Measurements from ENCODE around the gene MCUB. TPM values are rescaled to one million over a fixed set of nuclear protein-coding genes. Genes with fewer than 3 reads are reported as not detected.
"Not testable (repeated sequence)": the region's sequence is repeated elsewhere in the genome, so short reads cannot be mapped to it uniquely, and the experiment has no call there.

MCUB gene, protein sequence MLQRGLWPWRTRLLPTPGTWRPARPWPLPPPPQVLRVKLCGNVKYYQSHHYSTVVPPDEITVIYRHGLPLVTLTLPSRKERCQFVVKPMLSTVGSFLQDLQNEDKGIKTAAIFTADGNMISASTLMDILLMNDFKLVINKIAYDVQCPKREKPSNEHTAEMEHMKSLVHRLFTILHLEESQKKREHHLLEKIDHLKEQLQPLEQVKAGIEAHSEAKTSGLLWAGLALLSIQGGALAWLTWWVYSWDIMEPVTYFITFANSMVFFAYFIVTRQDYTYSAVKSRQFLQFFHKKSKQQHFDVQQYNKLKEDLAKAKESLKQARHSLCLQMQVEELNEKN
- total RNA-seq = 10 to 100 TPM; 52.2 to 74.7 (median 62.0) TPM

DNA sequence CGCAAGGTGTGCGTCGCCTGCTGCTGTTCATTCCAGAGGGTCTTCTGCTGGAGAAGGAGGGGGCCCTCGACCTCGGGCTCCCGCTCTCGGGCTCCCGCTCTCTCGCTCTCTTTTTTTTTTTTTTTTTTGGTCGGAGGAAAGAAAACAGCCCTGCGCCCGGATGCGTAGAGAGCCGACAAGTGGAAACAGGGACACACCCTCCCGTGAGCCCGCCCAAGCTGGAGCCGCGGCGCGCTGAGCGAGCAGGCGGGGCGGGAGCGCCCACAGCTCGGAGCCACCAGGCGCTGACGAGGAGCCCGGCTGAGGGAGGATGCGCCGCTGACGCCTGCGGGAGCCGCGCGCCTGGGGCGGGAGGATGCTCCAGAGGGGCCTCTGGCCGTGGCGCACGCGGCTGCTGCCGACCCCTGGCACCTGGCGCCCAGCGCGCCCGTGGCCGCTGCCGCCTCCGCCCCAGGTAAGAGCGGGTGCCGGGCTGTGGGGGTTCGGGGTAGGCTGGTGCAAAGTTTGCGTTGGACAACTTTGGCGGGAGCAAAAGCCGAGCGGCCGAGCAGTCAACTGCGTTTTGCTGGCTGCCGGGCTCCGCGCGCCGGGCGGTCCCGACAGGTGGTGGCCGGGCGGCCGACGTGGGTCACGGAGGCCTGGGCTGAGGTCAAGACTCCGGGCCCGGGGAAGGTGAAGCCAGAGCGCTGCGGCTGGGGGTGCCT is at the start of gene MCUB:
Gene MCUB (plus strand): TSS at position 264 of the 704 bp plus-strand sequence. CDS start 92 bp downstream, at position 356.
- ATAC-seq = peak; percentile 90 to 92
- H3K27me3 Mint-ChIP-seq (ENCODE audit: low read depth) = no peaks in the 10 kb centered on the region
- H3K4me1 Mint-ChIP-seq (ENCODE audit: low read depth) = peaks cover 57% of the 10 kb centered on the region

DNA sequence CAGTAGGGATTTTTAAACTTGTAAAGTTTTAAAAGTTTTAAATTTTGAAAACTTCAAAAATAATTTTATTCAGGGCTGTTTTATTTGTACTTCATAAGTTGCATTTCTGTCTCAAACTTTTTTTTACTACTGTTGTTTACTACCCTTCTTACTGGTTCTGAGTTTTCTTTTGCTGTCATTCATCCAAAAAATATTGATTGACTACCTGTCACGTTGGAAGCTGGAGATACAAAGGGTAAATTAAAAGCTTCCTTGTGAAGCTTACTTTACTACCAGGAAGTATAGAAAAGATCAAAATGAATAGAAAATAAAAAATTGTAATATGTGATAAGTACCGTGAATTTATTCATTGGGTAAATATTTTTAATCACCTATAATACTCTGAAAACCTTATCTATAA is 49.4 kb upstream of the MCUB start:
- Mint-ChIP-seq H3K4me3 (no peak overlapping the region), H3K27me3 (ENCODE audit: low read depth) (no peaks in the 10 kb centered on the region), H3K36me3 (ENCODE audit: insufficient read depth) (peaks cover 41% of the 10 kb centered on the region), H3K4me1 (ENCODE audit: low read depth) (no peaks in the 10 kb centered on the region), H3K9me3 (no peaks in the 10 kb centered on the region)
- ATAC-seq = no peak
- no peak for DNase-seq

More for the DNA sequence above, at the start of gene MCUB:
- peak within 1 kb of the TSS; percentile 85 for H3K4me3 Mint-ChIP-seq
- H3K9me3 Mint-ChIP-seq = no peaks in the 10 kb centered on the region
- H3K36me3 Mint-ChIP-seq (ENCODE audit: insufficient read depth) = peaks cover 12% of the 10 kb centered on the region
- peak; percentile 87 for DNase-seq

DNA sequence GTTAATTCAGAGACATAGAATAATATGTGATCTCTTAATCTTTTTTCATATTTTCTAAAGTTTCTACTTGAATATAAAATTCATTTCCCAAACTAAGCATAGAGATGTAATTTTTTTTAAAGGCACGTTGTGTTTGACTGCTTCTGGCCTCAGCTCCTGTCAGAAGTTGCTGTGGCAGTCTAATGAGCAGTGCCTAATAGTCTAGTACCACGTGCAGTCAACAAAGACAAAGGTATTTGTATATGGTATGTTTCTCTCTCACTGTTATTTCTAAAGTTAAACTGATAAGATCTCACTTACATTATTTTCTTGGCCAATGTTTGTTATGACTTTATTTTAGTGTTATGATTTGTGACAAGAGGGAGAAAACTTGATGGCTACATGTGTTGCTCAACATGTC is 48.6 kb upstream of the MCUB start:
- Mint-ChIP-seq H3K4me1 (ENCODE audit: low read depth) (no peaks in the 10 kb centered on the region), H3K36me3 (ENCODE audit: insufficient read depth) (peaks cover 38% of the 10 kb centered on the region), H3K9me3 (no peaks in the 10 kb centered on the region), H3K27me3 (ENCODE audit: low read depth) (no peaks in the 10 kb centered on the region), H3K4me3 (no peak overlapping the region)
- no peak for DNase-seq
- no peak for ATAC-seq

DNA sequence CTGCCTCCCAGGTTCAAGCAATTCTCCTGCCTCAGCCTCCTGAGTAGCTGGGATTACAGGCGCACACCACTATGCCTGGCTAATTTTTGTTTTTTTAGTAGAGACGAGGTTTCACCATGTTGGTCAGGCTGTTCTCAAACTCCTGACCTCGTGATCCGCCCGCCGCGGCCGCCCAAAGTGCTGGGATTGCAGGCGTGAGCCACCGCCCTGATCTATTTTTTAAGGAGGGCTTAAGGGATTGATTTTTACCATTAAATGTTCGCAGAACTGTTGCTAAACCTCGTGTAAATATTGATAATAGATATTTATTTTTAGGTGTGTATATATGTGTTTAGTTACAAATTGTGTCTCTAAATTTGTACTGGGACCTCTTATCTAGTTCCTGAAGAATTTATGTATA is 46.7 kb upstream of the MCUB start:
- not testable (repeated sequence) for H3K4me3 Mint-ChIP-seq; H3K4me1 Mint-ChIP-seq (ENCODE audit: low read depth); H3K9me3 Mint-ChIP-seq; DNase-seq; ATAC-seq; H3K27me3 Mint-ChIP-seq (ENCODE audit: low read depth)
- H3K36me3 Mint-ChIP-seq (ENCODE audit: insufficient read depth) = peaks cover 46% of the 10 kb centered on the region

DNA sequence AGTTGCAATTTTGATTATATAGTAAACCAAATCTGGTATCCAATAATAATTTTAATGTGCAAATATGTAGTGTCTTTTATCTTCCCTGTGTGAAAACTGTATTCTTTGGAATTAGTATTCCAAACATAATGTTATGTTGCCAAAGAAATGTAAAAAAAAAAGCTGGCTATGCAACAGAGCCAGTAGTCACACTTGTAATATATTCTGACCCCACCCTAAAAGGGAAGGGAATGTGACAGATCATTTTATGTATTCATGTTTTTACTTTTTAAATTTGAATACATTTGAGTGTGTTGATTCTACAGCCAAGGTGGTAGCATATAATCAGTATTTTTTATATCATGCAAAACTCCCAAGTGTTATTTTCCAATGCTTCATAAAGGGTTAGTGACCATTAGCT is 27.9 kb upstream of the MCUB start:
- no peak for ATAC-seq
- no peak for DNase-seq
- no peaks in the 10 kb centered on the region for H3K27me3 Mint-ChIP-seq (ENCODE audit: low read depth)
- no peaks in the 10 kb centered on the region for H3K9me3 Mint-ChIP-seq
- H3K4me1 Mint-ChIP-seq (ENCODE audit: low read depth) = no peaks in the 10 kb centered on the region
- H3K36me3 Mint-ChIP-seq (ENCODE audit: insufficient read depth) = peaks cover 41% of the 10 kb centered on the region
- no peak overlapping the region for H3K4me3 Mint-ChIP-seq

DNA sequence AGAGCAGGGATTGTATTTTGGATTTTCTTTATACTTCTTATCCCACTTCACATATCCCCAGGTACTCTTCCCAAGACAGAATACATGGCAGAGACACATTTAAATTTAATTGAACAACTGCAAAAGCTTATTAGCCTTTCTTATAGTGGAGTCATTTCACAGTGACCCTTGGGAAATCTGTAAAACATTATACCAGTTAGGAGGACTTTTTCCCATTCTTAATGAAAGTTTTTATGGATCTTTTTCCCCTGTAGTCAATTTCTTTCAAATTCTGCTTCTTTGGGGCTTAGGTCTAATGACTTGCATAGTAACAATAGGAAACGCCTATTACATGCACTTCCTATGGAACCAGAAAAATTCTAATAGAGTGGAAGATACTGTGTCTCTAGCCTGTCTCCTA is 14.6 kb upstream of the MCUB start:
- no peak for ATAC-seq
- Mint-ChIP-seq H3K36me3 (ENCODE audit: insufficient read depth) (peaks cover 21% of the 10 kb centered on the region), H3K9me3 (no peaks in the 10 kb centered on the region), H3K4me3 (no peak overlapping the region), H3K27me3 (ENCODE audit: low read depth) (no peaks in the 10 kb centered on the region), H3K4me1 (ENCODE audit: low read depth) (peaks cover 18% of the 10 kb centered on the region)
- no peak for DNase-seq

DNA sequence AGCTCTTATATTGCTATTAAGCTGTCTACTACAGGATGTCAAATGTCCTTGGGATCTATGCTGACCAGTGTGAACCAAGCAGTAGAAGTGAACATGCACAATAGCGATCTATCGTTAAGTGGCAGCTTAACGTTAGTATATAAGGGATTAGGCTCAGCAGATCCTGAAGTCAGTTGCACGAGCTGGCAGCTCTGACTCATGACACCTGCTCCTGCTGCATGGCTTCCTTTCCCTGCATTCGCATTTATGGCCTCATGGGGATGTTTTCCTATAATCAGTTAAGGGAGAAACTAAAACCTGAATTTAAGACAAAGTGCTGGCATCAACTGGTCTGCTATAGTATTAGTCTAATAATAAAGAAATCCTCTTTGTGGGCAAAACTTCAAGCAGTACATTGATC is 12.7 kb upstream of the MCUB start:
- Mint-ChIP-seq H3K4me1 (ENCODE audit: low read depth) (peaks cover 18% of the 10 kb centered on the region), H3K27me3 (ENCODE audit: low read depth) (no peaks in the 10 kb centered on the region), H3K9me3 (no peaks in the 10 kb centered on the region), H3K4me3 (no peak overlapping the region), H3K36me3 (ENCODE audit: insufficient read depth) (peaks cover 21% of the 10 kb centered on the region)
- ATAC-seq (no peak), DNase-seq (no peak)

DNA sequence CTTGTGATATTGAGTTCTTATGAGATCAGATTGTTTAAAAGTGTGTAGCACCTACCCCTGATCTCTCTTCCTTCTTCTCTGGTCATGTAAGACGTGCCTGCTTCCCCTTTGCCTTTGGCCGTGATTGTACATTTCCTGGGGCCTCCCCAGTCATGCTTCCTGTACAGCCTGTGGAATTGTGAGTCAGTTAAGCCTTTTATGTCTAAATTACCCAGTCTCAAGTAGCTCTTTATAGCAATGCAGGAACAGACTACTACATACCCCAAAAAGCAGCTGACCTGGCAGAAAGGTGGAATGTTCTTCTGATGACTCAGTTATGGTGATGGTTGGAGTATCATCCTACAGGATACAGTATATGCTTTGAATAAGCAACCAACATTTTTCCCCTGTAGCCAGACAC is 11.4 kb upstream of the MCUB start:
- Mint-ChIP-seq H3K9me3 (no peaks in the 10 kb centered on the region), H3K4me3 (no peak overlapping the region), H3K27me3 (ENCODE audit: low read depth) (no peaks in the 10 kb centered on the region), H3K4me1 (ENCODE audit: low read depth) (peaks cover 18% of the 10 kb centered on the region), H3K36me3 (ENCODE audit: insufficient read depth) (peaks cover 15% of the 10 kb centered on the region)
- DNase-seq (no peak), ATAC-seq (peak; percentile 71 to 75)

DNA sequence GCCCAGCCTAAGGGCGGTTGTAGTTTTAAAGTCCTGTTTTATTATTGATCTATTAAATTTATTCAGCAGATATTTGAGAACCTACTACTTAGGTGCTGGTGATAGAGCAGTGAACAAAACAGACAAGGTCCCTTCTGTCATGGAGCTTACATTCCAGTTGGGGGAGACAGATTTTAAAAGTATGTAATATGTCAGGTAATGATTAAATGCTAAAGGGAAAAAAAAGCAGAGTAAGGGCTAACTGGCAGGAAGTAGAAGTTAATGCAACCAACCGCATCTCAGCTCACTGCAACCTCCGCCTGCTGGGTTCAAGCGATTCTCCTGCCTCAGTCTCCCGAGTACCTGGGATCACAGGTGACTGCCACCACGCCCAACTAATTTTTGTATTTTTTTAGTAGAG is 7.8 kb upstream of the MCUB start:
- DNase-seq (no peak), ATAC-seq (no peak)
- Mint-ChIP-seq H3K4me1 (ENCODE audit: low read depth) (peaks cover 18% of the 10 kb centered on the region), H3K9me3 (no peaks in the 10 kb centered on the region), H3K4me3 (no peak overlapping the region), H3K27me3 (ENCODE audit: low read depth) (no peaks in the 10 kb centered on the region), H3K36me3 (ENCODE audit: insufficient read depth) (peaks cover 18% of the 10 kb centered on the region)

DNA sequence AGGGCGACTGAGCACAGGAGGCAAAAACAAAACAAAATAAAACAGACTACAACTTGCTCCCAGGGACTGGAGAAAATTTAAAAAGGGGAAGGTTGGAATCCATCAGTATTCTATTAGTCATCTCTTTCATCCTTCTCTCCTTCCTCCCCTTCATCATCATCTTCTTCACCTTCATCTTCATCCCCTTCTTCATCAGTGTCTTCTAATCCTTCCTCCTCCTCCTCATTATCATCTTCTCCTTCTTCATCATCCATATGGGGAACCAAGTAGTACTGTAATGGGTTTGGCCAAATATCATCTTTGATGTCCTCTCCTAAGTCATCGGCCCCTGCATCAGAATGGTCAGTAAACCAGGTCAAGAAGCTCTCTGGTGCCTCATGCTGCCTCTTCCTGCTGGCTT is 6.9 kb upstream of the MCUB start:
- Mint-ChIP-seq H3K4me3 (no peak overlapping the region), H3K36me3 (ENCODE audit: insufficient read depth) (peaks cover 15% of the 10 kb centered on the region), H3K27me3 (ENCODE audit: low read depth) (no peaks in the 10 kb centered on the region), H3K4me1 (ENCODE audit: low read depth) (peaks cover 14% of the 10 kb centered on the region), H3K9me3 (no peaks in the 10 kb centered on the region)
- DNase-seq (no peak), ATAC-seq (no peak)

DNA sequence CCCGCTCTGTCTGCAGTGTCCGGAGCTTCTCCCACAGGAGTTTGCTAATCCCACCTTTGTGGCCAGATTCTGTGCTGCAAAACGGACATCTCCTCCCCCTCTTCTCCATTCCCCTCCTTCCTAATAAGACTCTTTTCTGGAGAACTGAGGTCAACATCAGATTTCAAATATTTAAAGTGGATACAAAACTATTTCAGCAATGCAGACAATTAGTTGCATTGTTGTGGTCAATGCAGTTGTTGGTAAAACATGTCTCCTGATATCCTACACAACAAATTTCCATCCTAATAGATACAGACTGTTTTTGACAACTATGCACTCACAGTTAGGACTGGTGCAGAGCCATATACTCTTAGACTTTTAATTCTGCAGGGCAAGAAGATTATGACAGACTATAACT is 5.1 kb upstream of the MCUB start:
- Mint-ChIP-seq H3K9me3 (no peaks in the 10 kb centered on the region), H3K4me3 (no peak overlapping the region), H3K27me3 (ENCODE audit: low read depth) (no peaks in the 10 kb centered on the region), H3K4me1 (ENCODE audit: low read depth) (peaks cover 16% of the 10 kb centered on the region), H3K36me3 (ENCODE audit: insufficient read depth) (peaks cover 9% of the 10 kb centered on the region)
- ATAC-seq = no peak
- DNase-seq = no peak

DNA sequence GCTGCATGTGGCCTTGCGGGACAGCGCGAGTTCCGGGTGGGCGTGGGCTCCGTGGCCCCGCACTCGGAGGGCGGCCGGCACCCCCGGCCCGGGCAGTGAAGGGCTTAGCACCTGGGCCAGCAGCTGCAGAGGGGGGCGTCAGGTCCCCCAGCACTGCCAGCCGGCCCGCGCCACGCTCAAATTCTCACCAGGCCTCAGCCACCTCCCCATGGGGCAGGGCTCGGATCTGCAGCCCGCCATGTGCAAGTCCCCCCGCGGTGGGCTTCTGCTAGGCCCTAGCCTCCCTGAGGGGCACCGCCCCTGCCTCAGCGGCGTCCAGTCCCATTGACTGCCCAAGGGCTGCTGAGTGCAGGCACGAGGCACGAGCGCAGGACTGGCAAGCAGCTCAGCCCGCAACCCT is 2.6 kb upstream of the MCUB start:
- no peak overlapping the region for H3K4me3 Mint-ChIP-seq
- H3K36me3 Mint-ChIP-seq (ENCODE audit: insufficient read depth) = peaks cover 5% of the 10 kb centered on the region
- DNase-seq = no peak
- H3K9me3 Mint-ChIP-seq = no peaks in the 10 kb centered on the region
- H3K27me3 Mint-ChIP-seq (ENCODE audit: low read depth) = no peaks in the 10 kb centered on the region
- H3K4me1 Mint-ChIP-seq (ENCODE audit: low read depth) = peaks cover 32% of the 10 kb centered on the region
- no peak for ATAC-seq

DNA sequence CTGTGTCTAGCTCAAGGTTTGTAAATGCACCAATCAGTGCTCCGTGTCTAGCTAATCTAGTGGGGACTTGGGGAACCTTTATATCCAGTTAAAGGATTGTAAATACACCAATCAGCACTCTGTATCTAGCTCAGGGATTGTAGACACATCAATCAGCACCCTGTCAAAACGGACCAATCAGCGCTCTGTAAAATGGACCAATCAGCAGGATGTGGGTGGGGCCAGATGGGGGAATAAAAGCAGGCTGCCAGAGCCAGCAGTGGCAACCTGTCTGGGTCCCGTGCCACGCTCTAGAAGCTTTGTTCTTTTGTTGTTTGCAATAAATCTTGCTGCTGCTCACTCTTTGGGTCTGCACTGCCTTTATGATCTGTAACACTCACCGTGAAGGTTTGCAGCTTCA is 2.0 kb upstream of the MCUB start:
- not testable (repeated sequence) for DNase-seq; H3K4me3 Mint-ChIP-seq; H3K36me3 Mint-ChIP-seq (ENCODE audit: insufficient read depth); H3K27me3 Mint-ChIP-seq (ENCODE audit: low read depth); H3K9me3 Mint-ChIP-seq; ATAC-seq
- peaks cover 38% of the 10 kb centered on the region for H3K4me1 Mint-ChIP-seq (ENCODE audit: low read depth)

DNA sequence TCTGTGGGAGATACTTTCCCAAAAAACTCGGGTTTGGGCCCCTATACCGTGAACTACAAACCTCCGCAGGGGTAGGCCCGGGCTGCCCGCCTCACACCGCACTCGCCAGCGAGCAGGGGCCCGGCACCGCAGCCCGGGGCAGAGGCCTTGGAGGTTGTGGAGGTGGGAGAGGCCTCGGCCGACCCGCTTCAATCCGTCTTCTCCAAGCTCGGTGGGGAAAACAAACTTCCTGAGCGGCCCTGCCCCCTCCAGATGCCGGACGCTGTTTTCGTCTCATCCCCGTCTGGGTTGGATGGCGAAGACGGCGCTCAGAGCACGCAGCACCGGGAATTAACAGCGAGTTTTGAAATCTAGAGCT is 442 bp upstream of the MCUB start:
- Mint-ChIP-seq H3K27me3 (ENCODE audit: low read depth) (no peaks in the 10 kb centered on the region), H3K36me3 (ENCODE audit: insufficient read depth) (peaks cover 9% of the 10 kb centered on the region), H3K4me1 (ENCODE audit: low read depth) (peaks cover 52% of the 10 kb centered on the region), H3K4me3 (peak overlapping the region; percentile 85), H3K9me3 (no peaks in the 10 kb centered on the region)
- ATAC-seq (peak; percentile 12 to 25), DNase-seq (peak; percentile 13)

Measured in activated T-cell treated with anti-CD3 and anti-CD28 coated beads, Interleukin-2, amount 50 U/mL, for 4 hours (primary cell).